ENCODE results near the gene SMARCAL1. TPM values are rescaled to one million over a fixed set of nuclear protein-coding genes. Genes with fewer than 3 reads are reported as not detected.

The SMARCAL1 gene
- total RNA-seq, 2 donors from 2014 or later: 15.3 to 32.2 TPM

- intact Hi-C loops (cut with DNase I): no loop called here
Observed at GRCh38 chr2:216478151-216478550, 65.9 kb downstream of the SMARCAL1 start.

GRCh38 chr2:216478791-216479190 lies 66.5 kb downstream of the SMARCAL1 start:
- H3K4me1 ChIP-seq (replicated peaks): no peaks in the 10 kb centered on the region
- H3K36me3 ChIP-seq: peaks cover 0 to 10% of the 10 kb centered on the region in 2 donors
- intact Hi-C loops (cut with DNase I): no loop called here
- no peaks in the 10 kb centered on the region for H3K27me3 ChIP-seq (replicated peaks; ENCODE audit: insufficient read depth)
- no peak for DNase-seq (ENCODE audit: low spot score)
- H3K9me3 ChIP-seq: no peaks in the 10 kb centered on the region
- H3K27ac ChIP-seq: no peak overlapping the region
- H3K4me3 ChIP-seq: no peak overlapping the region
- 88% methylated on average over 1 of the region's 1 CpG for WGBS
- TF ChIP-seq POLR2AphosphoS5 (IDR thresholded peaks at IDR 0.05): no peak
- TF ChIP-seq POLR2A (IDR thresholded peaks at IDR 0.05): no peak
- no peak for TF ChIP-seq CTCF (IDR thresholded peaks at IDR 0.05)

More at GRCh38 chr2:216478151-216478550, 65.9 kb downstream of the SMARCAL1 start:
- peaks cover 0 to 10% of the 10 kb centered on the region in 2 donors for H3K36me3 ChIP-seq
- no peak overlapping the region for H3K4me3 ChIP-seq
- H3K27ac ChIP-seq: no peak overlapping the region
- DNase-seq (ENCODE audit: low spot score): no peak
- H3K4me1 ChIP-seq (replicated peaks): no peaks in the 10 kb centered on the region
- 59% methylated on average over 3 of the region's 3 CpGs for WGBS
- H3K27me3 ChIP-seq (replicated peaks; ENCODE audit: insufficient read depth): no peaks in the 10 kb centered on the region
- TF ChIP-seq CTCF (IDR thresholded peaks at IDR 0.05) (no peak), POLR2AphosphoS5 (IDR thresholded peaks at IDR 0.05) (no peak), POLR2A (IDR thresholded peaks at IDR 0.05) (no peak)
- no peaks in the 10 kb centered on the region for H3K9me3 ChIP-seq

GRCh38 chr2:216480221-216480620 lies 67.9 kb downstream of the SMARCAL1 start:
- 90% methylated on average over 3 of the region's 3 CpGs for WGBS
- H3K27me3 ChIP-seq (replicated peaks; ENCODE audit: insufficient read depth): no peaks in the 10 kb centered on the region
- no peak overlapping the region for H3K27ac ChIP-seq
- H3K36me3 ChIP-seq: peaks cover 0 to 10% of the 10 kb centered on the region in 2 donors
- TF ChIP-seq CTCF (IDR thresholded peaks at IDR 0.05): no peak
- no peak for TF ChIP-seq POLR2A (IDR thresholded peaks at IDR 0.05)
- TF ChIP-seq POLR2AphosphoS5 (IDR thresholded peaks at IDR 0.05): no peak
- DNase-seq (ENCODE audit: low spot score): no peak
- H3K9me3 ChIP-seq: no peaks in the 10 kb centered on the region
- H3K4me1 ChIP-seq (replicated peaks): no peaks in the 10 kb centered on the region
- intact Hi-C loops (cut with DNase I): no loop called here
- no peak overlapping the region for H3K4me3 ChIP-seq

DNA sequence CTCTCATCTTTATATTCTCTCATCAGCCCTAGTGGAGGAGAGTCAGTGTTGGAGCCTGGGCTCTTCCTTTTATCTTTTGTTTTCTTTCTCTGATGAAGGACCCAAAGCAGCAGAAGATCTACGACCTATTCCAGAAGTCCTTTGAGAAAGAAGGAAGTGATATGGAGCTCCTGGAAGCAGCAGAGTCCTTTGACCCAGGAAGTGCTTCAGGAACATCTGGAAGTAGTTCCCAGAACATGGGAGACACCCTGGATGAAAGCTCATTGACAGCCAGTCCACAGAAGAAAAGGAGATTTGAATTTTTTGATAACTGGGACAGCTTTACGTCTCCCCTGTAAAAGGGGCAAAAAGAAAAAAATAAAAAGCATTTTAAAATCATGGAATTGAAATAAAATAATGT lies 70.4 kb downstream of the SMARCAL1 start:
- Histone ChIP-seq H3K4me3 (no peak overlapping the region), H3K4me1 (replicated peaks) (no peaks in the 10 kb centered on the region), H3K36me3 (peaks cover 0 to 10% of the 10 kb centered on the region in 2 donors), H3K27ac (no peak overlapping the region), H3K27me3 (replicated peaks; ENCODE audit: insufficient read depth) (no peaks in the 10 kb centered on the region), H3K9me3 (no peaks in the 10 kb centered on the region)
- intact Hi-C loops (cut with DNase I): no loop called here
- no peak for TF ChIP-seq POLR2A (IDR thresholded peaks at IDR 0.05)
- no peak for TF ChIP-seq POLR2AphosphoS5 (IDR thresholded peaks at IDR 0.05)
- TF ChIP-seq CTCF (IDR thresholded peaks at IDR 0.05): no peak
- 89% methylated on average over 2 of the region's 2 CpGs for whole genome bisulfite sequencing
- DNase-seq (ENCODE audit: low spot score): no peak

DNA sequence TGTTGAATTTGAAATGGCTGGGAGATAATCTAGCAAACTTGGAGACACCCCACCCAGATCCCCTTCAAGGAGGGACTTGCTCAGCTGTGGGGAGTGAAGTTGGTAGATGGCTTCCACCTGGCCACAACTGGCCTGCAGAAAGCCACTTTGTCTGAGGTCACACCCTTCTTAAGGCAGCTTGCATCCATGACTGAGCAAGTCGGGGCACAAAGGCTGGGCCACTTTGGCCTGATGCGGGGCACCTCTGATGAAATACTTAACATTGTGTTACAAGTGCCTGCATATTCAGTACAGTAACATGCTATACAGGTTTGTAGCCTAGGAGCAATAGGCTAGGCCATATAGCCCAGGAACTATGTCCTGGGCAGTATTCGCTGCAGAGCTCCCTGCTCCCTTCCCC lies 73.0 kb downstream of the SMARCAL1 start:
- intact Hi-C loops (cut with DNase I): no loop called here
- WGBS: 93% methylated on average over 3 of the region's 3 CpGs

More for the DNA sequence above, 73.0 kb downstream of the SMARCAL1 start:
- no peak for TF ChIP-seq CTCF (IDR thresholded peaks at IDR 0.05)
- no peak for TF ChIP-seq POLR2AphosphoS5 (IDR thresholded peaks at IDR 0.05)
- no peak for TF ChIP-seq POLR2A (IDR thresholded peaks at IDR 0.05)
- no peaks in the 10 kb centered on the region for H3K9me3 ChIP-seq
- no peaks in the 10 kb centered on the region for H3K27me3 ChIP-seq (replicated peaks; ENCODE audit: insufficient read depth)
- H3K4me3 ChIP-seq: no peak overlapping the region
- no peak overlapping the region for H3K27ac ChIP-seq
- H3K36me3 ChIP-seq: no peaks in the 10 kb centered on the region
- H3K4me1 ChIP-seq (replicated peaks): no peaks in the 10 kb centered on the region
- DNase-seq (ENCODE audit: low spot score): no peak
